Bronchial epithelial cell (primary cell): Measurements from ENCODE around the gene USP54. TPM values are rescaled to one million over a fixed set of nuclear protein-coding genes. Genes with fewer than 3 reads are reported as not detected.

Experiments
- DNase-seq: peaks from one replicate; pipeline ENCODE4 v3.0.0-alpha.2; 2010; ENCODE audit warnings: low read depth
- FAIRE-seq: peaks from 2 replicates; lab custom pipeline; 2011; peaks lifted over from hg19 to GRCh38; lab: Jason Lieb, UNC
- H3K27me3 ChIP-seq: 2 replicates; pipeline ENCODE4 v1.5.1; 2011; ENCODE audit warnings: low read length; ENCODE audit not compliant: control insufficient read depth, insufficient read depth
- H3K36me3 ChIP-seq: 2 replicates; pipeline ENCODE4 v1.5.1; 2011; ENCODE audit warnings: low read length; ENCODE audit not compliant: control insufficient read depth, insufficient read depth
- H3K4me3 ChIP-seq: 2 replicates; pipeline ENCODE4 v1.5.1; 2011; ENCODE audit warnings: mild to moderate bottlenecking, low read depth, low read length, control low read depth
- CTCF ChIP-seq: IDR thresholded peaks from 2 replicates; pipeline ENCODE4 v1.5.1; 2011; ENCODE audit warnings: mild to moderate bottlenecking, moderate library complexity, low read length, control low read depth, inconsistent platforms; ENCODE audit not compliant: insufficient read depth, severe bottlenecking
- total RNA-seq: library from RNA; depleted of rRNA; stranded (reverse); fragments of >200 nt; gene quantifications from 2 replicates; pipeline ENCODE4 v1.2.1, GENCODE V29; 2014

Gene USP54
- total RNA-seq, 1 donor from 2014 or later, result 5.8 TPM

- Histone ChIP-seq H3K4me3 (no peak overlapping the region), H3K27me3 (no peaks in the 10 kb centered on the region), H3K36me3 (no peaks in the 10 kb centered on the region)
- TF ChIP-seq CTCF, result no peak
- DNase-seq (no peak), FAIRE-seq (no peak)
Measured at GRCh38 chr10:73456187-73456890, 134.8 kb downstream of the USP54 start.

GRCh38 chr10:73449113-73449512 lies 142.0 kb downstream of the USP54 start:
- FAIRE-seq (no peak), DNase-seq (no peak)
- TF ChIP-seq CTCF, result no peak
- Histone ChIP-seq H3K27me3 (no peaks in the 10 kb centered on the region), H3K36me3 (peaks cover 3% of the 10 kb centered on the region), H3K4me3 (no peak overlapping the region)

GRCh38 chr10:73448384-73448783 lies 142.8 kb downstream of the USP54 start:
- FAIRE-seq (no peak), DNase-seq (no peak)
- H3K4me3 ChIP-seq, result no peak overlapping the region
- H3K27me3 ChIP-seq, result no peaks in the 10 kb centered on the region
- H3K36me3 ChIP-seq, result peaks cover 3% of the 10 kb centered on the region
- no peak for TF ChIP-seq CTCF

Other genes starting within 250 kb of the USP54 start
- gene CFAP70, start 232.5 kb downstream of the USP54 start, total RNA-seq, result 0.79 and 2.4 TPM in 2 replicates
- 88.7 and 106 TPM in 2 replicates for gene ANXA7, start 177.3 kb downstream of the USP54 start, total RNA-seq
- gene MSS51, start 157.8 kb downstream of the USP54 start, total RNA-seq, result 0.90 and 1.1 TPM in 2 replicates
- 20.6 and 24.7 TPM in 2 replicates for gene PPP3CB, start 95.3 kb downstream of the USP54 start, total RNA-seq
- gene MYOZ1, start 50.1 kb upstream of the USP54 start, total RNA-seq, result not detected in 2 replicates
- under 0.01 TPM in 1 of 2 replicates, not detected in the other for gene SYNPO2L, start 64.7 kb upstream of the USP54 start, total RNA-seq
- gene AGAP5, start 106.8 kb upstream of the USP54 start, total RNA-seq, result 3.7 and 4.0 TPM in 2 replicates
- 55.0 and 92.4 TPM in 2 replicates for gene SEC24C, start 153.0 kb upstream of the USP54 start, total RNA-seq
- 13.2 and 25.1 TPM in 2 replicates for gene CHCHD1, start 190.7 kb upstream of the USP54 start, total RNA-seq
- 27.1 and 43.1 TPM in 2 replicates for gene ZSWIM8, start 194.3 kb upstream of the USP54 start, total RNA-seq
- gene NDST2, start 220.3 kb upstream of the USP54 start, total RNA-seq, result 5.3 and 10.2 TPM in 2 replicates